Thyroid gland (tissue), 4 donors: ENCODE results near the gene CRYBA2.

Experiments
- CTCF ChIP-seq, 6 experiments: fragments of 200-600 bp in 3 of 6; fragments of 450-650 bp in 3 of 6; sonication (generic) in 3 of 6; IDR thresholded peaks; one replicate each; pipeline ENCODE4 v1.5.1; 2016 to 2019; ENCODE audit warnings: antibody characterized with exemption in 6 of 6, mild to moderate bottlenecking in 2 of 6, inconsistent platforms in 1 of 6, moderate library complexity in 1 of 6
- POLR2A ChIP-seq, 2 donors: fragments of 450-650 bp; IDR thresholded peaks; one replicate each; pipeline ENCODE4 v1.6.1; 2017; ENCODE audit warnings: antibody characterized with exemption in 2 of 2, mild to moderate bottlenecking in 2 of 2, moderate library complexity in 1 of 2

DNA sequence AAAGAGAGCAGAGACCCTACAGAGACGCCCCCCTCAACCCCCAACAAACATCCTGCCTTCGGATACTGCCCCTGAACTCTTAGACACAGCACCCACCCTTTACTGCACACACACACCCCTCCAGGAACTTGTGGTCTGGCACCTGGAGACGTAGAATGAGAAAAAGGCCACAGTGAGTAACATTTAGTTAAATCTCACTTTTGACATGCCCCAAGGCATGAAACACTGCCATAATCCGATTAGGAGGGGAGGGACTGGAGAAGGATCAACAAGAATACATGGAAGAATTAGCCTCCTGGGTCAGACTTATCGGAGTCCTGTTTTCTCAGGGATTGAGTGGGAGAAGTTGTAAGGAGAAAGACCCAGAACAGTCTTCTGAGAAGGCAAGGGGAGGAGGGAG is 29.6 kb downstream of the CRYBA2 start:
- TF ChIP-seq CTCF (IDR thresholded peaks at IDR 0.05) (no peak), POLR2A (IDR thresholded peaks at IDR 0.05) (no peak)
